Cardiac fibroblast (primary cell): Measurements from ENCODE around the gene RBBP4.

Source experiments
- DNase-seq, 2 donors: peaks; one replicate each; pipeline versions ENCODE4 v3.0.0 to v3.0.0-alpha.2; 2010; ENCODE audit warnings: low read depth in 2 of 2
- H3K4me3 ChIP-seq, 2 donors: replicated peaks in 1 of 2; 1 replicate in 1 of 2; 2 replicates in 1 of 2; pipeline ENCODE4 v1.5.1; 2011; ENCODE audit warnings: low read depth in 2 of 2, low read length in 2 of 2, mild to moderate bottlenecking in 2 of 2, moderate library complexity in 1 of 2
- CTCF ChIP-seq: IDR thresholded peaks from one replicate; pipeline ENCODE4 v1.5.1; 2011; ENCODE audit warnings: low read depth, mild to moderate bottlenecking, low read length, inconsistent platforms

The RBBP4 gene

GRCh38 chr1:32644426-32644825 is 6.6 kb upstream of the RBBP4 start:
- H3K4me3 ChIP-seq, result no peak overlapping the region
- TF ChIP-seq CTCF, result no peak
- DNase-seq, result no peak

GRCh38 chr1:32647308-32648134 is 3.5 kb upstream of the RBBP4 start:
- no peak overlapping the region for H3K4me3 ChIP-seq
- no peak for DNase-seq
- no peak for TF ChIP-seq CTCF

- peak; percentile 95 for DNase-seq
- peak within 1 kb of the TSS; percentile 77 to 83 for H3K4me3 ChIP-seq
- TF ChIP-seq CTCF, result no peak
Measured at GRCh38 chr1:32650248-32650751, 708 bp upstream of the RBBP4 start, which contains the start of gene ZBTB8OS. Gene ZBTB8OS (minus strand): TSS chr1:32650550. CDS start chr1:32650529, 21 bp downstream.

GRCh38 chr1:32651461-32652073 is 559 bp downstream of the RBBP4 start:
- no peak for DNase-seq
- no peak for TF ChIP-seq CTCF
- H3K4me3 ChIP-seq, result peak overlapping the region; percentile 77

GRCh38 chr1:32652244-32652962 is 1.4 kb downstream of the RBBP4 start:
- no peak for TF ChIP-seq CTCF
- DNase-seq, result no peak
- H3K4me3 ChIP-seq, result peak overlapping the region in 1 of 2 donors; percentile 77

GRCh38 chr1:32659581-32659980 is 8.6 kb downstream of the RBBP4 start:
- no peak for TF ChIP-seq CTCF
- no peak for DNase-seq
- H3K4me3 ChIP-seq, result no peak overlapping the region
